Left ventricle myocardium inferior (tissue), 1 donor: ENCODE measurements around the gene FBXO42. TPM values are rescaled to one million over a fixed set of nuclear protein-coding genes. Genes with fewer than 3 reads are reported as not detected.

Source experiments
- DNase-seq: peaks from one replicate; pipeline ENCODE4 v3.0.0-alpha.2; 2020
- H3K27ac ChIP-seq: fragments of 200-600 bp; replicated peaks from 2 replicates; pipeline ENCODE4 v1.8.0; 2021
- H3K27me3 ChIP-seq: fragments of 200-600 bp; 2 replicates; pipeline ENCODE4 v1.8.0; 2021; ENCODE audit warnings: low read depth
- H3K36me3 ChIP-seq: fragments of 200-600 bp; 2 replicates; pipeline ENCODE4 v1.8.0; 2021
- H3K4me1 ChIP-seq: fragments of 200-600 bp; 2 replicates; pipeline ENCODE4 v1.8.0; 2021
- H3K4me3 ChIP-seq: fragments of 200-600 bp; 2 replicates; pipeline ENCODE4 v1.8.0; 2021; ENCODE audit warnings: mild to moderate bottlenecking, moderate library complexity
- H3K9me3 ChIP-seq: fragments of 200-600 bp; replicated peaks from 2 replicates; pipeline ENCODE4 v1.8.0; 2021
- intact Hi-C: fragments of 100-400 bp; cut with micrococcal nuclease; formaldehyde crosslinking; loops from one replicate; pipeline ENCODE4 v1.11.0; 2022
- total RNA-seq: library from RNA; stranded (reverse); fragmentation: NEBNext Ultra II Directional; extraction: Animal tissue kit (Norgen Biotek cat#: 25700); gene quantifications from one replicate; pipeline ENCODE4 v1.2.1, GENCODE V29; 2021
- TF ChIP-seq, protein P1 (sequence below): fragments of 200-600 bp; IDR thresholded peaks from 2 replicates; pipeline ENCODE4 v1.8.0; 2021; ENCODE audit warnings: antibody characterized with exemption, mild to moderate bottlenecking, borderline replicate concordance
- donor health status: DM: no; HTN: yes; CAD: no; lungs with severe emphysema.

The FBXO42 gene
- total RNA-seq, 1 donor from 2014 or later, result 18.6 TPM

GRCh38 chr1:16232316-16232710 lies 120.0 kb downstream of the FBXO42 start:
- DNase-seq, result no peak
- Histone ChIP-seq H3K36me3 (peaks cover 10% of the 10 kb centered on the region), H3K9me3 (no peaks in the 10 kb centered on the region), H3K4me1 (peaks cover 16% of the 10 kb centered on the region), H3K4me3 (no peak overlapping the region), H3K27ac (no peak overlapping the region), H3K27me3 (peaks cover 12% of the 10 kb centered on the region)
- TF ChIP-seq, protein P1, sequence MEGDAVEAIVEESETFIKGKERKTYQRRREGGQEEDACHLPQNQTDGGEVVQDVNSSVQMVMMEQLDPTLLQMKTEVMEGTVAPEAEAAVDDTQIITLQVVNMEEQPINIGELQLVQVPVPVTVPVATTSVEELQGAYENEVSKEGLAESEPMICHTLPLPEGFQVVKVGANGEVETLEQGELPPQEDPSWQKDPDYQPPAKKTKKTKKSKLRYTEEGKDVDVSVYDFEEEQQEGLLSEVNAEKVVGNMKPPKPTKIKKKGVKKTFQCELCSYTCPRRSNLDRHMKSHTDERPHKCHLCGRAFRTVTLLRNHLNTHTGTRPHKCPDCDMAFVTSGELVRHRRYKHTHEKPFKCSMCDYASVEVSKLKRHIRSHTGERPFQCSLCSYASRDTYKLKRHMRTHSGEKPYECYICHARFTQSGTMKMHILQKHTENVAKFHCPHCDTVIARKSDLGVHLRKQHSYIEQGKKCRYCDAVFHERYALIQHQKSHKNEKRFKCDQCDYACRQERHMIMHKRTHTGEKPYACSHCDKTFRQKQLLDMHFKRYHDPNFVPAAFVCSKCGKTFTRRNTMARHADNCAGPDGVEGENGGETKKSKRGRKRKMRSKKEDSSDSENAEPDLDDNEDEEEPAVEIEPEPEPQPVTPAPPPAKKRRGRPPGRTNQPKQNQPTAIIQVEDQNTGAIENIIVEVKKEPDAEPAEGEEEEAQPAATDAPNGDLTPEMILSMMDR, result no peak
- intact Hi-C loops, result no loop called here

- no peak for DNase-seq
- Histone ChIP-seq H3K27ac (no peak overlapping the region), H3K4me1 (peaks cover 17% of the 10 kb centered on the region), H3K27me3 (peaks cover 19% of the 10 kb centered on the region), H3K36me3 (peaks cover 10% of the 10 kb centered on the region), H3K9me3 (no peaks in the 10 kb centered on the region), H3K4me3 (no peak overlapping the region)
- TF ChIP-seq, protein P1, result no peak
- intact Hi-C loops, result no loop called here
Measured at GRCh38 chr1:16231331-16232315, 120.7 kb downstream of the FBXO42 start.

DNA sequence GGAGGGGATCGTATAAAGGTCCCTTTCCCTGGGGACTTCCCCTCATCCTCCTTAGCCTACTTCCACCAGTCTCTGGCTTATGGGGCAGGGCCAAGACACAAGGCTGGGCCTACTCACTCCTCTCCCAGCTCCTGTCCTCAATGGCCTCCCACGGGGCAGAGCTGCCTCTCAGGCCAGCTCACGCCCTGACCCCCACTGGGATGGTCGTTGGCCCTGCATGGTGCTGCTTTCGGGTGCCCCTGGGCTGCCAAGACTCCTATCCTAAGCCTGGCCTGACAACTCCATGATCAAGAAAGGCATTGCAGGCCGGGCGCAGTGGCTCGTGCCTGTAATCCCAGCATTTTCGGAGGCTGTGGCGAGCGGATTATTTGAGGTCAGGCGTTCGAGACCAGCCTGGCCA lies 121.5 kb downstream of the FBXO42 start:
- Histone ChIP-seq H3K4me1 (peaks cover 12% of the 10 kb centered on the region), H3K4me3 (no peak overlapping the region), H3K27ac (no peak overlapping the region), H3K27me3 (peaks cover 27% of the 10 kb centered on the region), H3K9me3 (no peaks in the 10 kb centered on the region), H3K36me3 (peaks cover 10% of the 10 kb centered on the region)
- TF ChIP-seq, protein P1, result no peak
- no peak for DNase-seq
- intact Hi-C loops, result no loop called here

GRCh38 chr1:16229976-16230740 lies 122.1 kb downstream of the FBXO42 start:
- Histone ChIP-seq H3K27me3 (peaks cover 28% of the 10 kb centered on the region), H3K4me3 (no peak overlapping the region), H3K27ac (no peak overlapping the region), H3K36me3 (peaks cover 10% of the 10 kb centered on the region), H3K4me1 (peaks cover 10% of the 10 kb centered on the region), H3K9me3 (no peaks in the 10 kb centered on the region)
- TF ChIP-seq, protein P1, result no peak
- intact Hi-C loops, result no loop called here
- no peak for DNase-seq

DNA sequence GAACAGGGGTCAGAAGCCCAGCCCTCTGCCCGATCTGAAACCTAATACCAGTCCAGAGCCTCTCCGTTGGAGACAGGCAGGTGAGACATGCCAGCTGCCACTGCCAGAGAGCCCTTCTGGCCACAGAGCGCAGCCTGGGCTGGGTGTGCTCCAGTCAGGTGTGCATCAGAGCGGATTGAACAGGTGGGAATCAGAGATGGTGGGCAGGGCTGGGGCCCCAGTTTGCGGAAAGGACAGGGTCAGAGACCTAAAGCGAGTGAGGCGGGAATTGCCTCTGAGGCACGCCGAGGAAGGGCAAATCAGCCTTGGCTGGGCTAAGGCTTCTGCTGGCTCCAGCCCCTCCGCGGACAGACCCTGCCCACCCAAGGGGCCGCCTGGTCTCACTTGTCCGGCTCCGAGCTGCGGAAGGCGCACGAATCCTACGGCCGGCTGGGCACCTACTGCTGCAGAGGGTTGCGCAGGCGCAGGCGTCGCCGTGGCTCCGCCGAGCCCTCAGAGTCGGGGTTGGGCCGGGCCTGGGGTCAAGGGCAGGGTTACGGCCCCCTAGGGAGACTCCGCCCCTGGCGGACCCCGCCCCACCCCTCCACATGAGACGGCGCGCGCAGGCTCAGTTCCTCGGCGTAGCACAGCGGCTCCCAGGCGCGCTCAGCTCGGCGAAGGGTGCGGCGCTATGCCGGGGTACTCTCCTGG lies 125.6 kb downstream of the FBXO42 start:
- H3K27ac ChIP-seq, result peak overlapping the region; percentile 23
- H3K4me3 ChIP-seq, result peak overlapping the region; percentile 60
- peak; percentile 62 for DNase-seq
- H3K4me1 ChIP-seq, result peaks cover 10% of the 10 kb centered on the region
- intact Hi-C loops, result no loop called here
- H3K9me3 ChIP-seq, result no peaks in the 10 kb centered on the region
- TF ChIP-seq, protein P1, result no peak
- no peaks in the 10 kb centered on the region for H3K36me3 ChIP-seq
- H3K27me3 ChIP-seq, result peaks cover 28% of the 10 kb centered on the region
